GM13977 (cell line): ENCODE results near the gene SENP5.

Experiments used
- DNase-seq: peaks from one replicate; pipeline ENCODE4 v3.0.0; 2012; ENCODE audit warnings: low spot score
- CTCF ChIP-seq: IDR thresholded peaks from 2 replicates; pipeline ENCODE4 v1.5.1; 2012; ENCODE audit warnings: mild to moderate bottlenecking, control low read depth; ENCODE audit not compliant: insufficient read depth; ENCODE audit errors: extremely low read depth, missing control alignments
- in situ Hi-C: fragments of 300-500 bp; cut with MboI; formaldehyde crosslinking; loops from one replicate; pipeline ENCODE4 v1.12.0; 2022; ENCODE audit warnings: low sequenced_read_pairs, low pct_unique_long_range_greater_than_20kb, mixed read lengths, inconsistent platforms; ENCODE audit not compliant: unreplicated experiment

The SENP5 gene

GRCh38 chr3:196894557-196895295 is 27.0 kb downstream of the SENP5 start:
- no peak for DNase-seq
- TF ChIP-seq CTCF: no peak
- in situ Hi-C loops: no loop called here

GRCh38 chr3:196896229-196896628 is 28.5 kb downstream of the SENP5 start:
- TF ChIP-seq CTCF: no peak
- in situ Hi-C loops: no loop called here
- no peak for DNase-seq

GRCh38 chr3:196901768-196902167 is 34.0 kb downstream of the SENP5 start:
- in situ Hi-C loops: no loop called here
- no peak for TF ChIP-seq CTCF
- DNase-seq: no peak

- DNase-seq: no peak
- no peak for TF ChIP-seq CTCF
- in situ Hi-C loops: no loop called here
These were observed 34.6 kb downstream of the SENP5 start for GRCh38 chr3:196902296-196902695.

GRCh38 chr3:196903740-196904139 is 36.0 kb downstream of the SENP5 start:
- no peak for TF ChIP-seq CTCF
- in situ Hi-C loops: no loop called here
- no peak for DNase-seq

- in situ Hi-C loops: no loop called here
- DNase-seq: no peak
- TF ChIP-seq CTCF: no peak
These were observed 47.1 kb downstream of the SENP5 start for GRCh38 chr3:196914866-196915265.
